Vagina (tissue), 2 donors: ENCODE measurements around the gene SARDH.

Source experiments
- CTCF ChIP-seq, 3 experiments: fragments of 450-650 bp in 2 of 3; fragments of 200-600 bp in 1 of 3; sonication (generic) in 1 of 3; IDR thresholded peaks; one replicate each; pipeline ENCODE4 v1.5.1; 2017 to 2019; ENCODE audit warnings: antibody characterized with exemption in 3 of 3, mild to moderate bottlenecking in 2 of 3, moderate library complexity in 2 of 3
- POLR2A ChIP-seq, 2 donors: fragments of 450-650 bp; IDR thresholded peaks; one replicate each; pipeline ENCODE4 v1.6.1; 2017; ENCODE audit warnings: antibody characterized with exemption in 2 of 2, mild to moderate bottlenecking in 2 of 2, moderate library complexity in 2 of 2
- POLR2AphosphoS5 ChIP-seq, 2 donors: sonication (generic); formaldehyde crosslinking; IDR thresholded peaks; one replicate each; pipeline ENCODE4 v1.9.0; 2017; ENCODE audit warnings: antibody characterized with exemption in 2 of 2, mild to moderate bottlenecking in 2 of 2, low read depth in 1 of 2; ENCODE audit not compliant: insufficient read depth in 1 of 2

- TF ChIP-seq POLR2A (IDR thresholded peaks at IDR 0.05) (no peak), CTCF (IDR thresholded peaks at IDR 0.05) (no peak), POLR2AphosphoS5 (IDR thresholded peaks at IDR 0.05; ENCODE audit: insufficient read depth in 1 of 2, low read depth in 1 of 2) (no peak)
Measured at GRCh38 chr9:133781828-133782135, 43.6 kb upstream of the SARDH start.
